Stimulated activated CD4-positive, alpha-beta T cell treated with anti-CD3 and anti-CD28 coated beads, Interleukin-1b, Interleukin-23, amount 100 ng/mL, for 24 hours (primary cell): ENCODE data around the gene EFHC2.
"Not testable (repeated sequence)": the region's sequence is repeated elsewhere in the genome, so short reads cannot be mapped to it uniquely, and the experiment has no call there.

Experiments used
- DNase-seq, 4 experiments: peaks; one replicate each; pipeline ENCODE4 v3.0.0-alpha.2; 2020; ENCODE audit warnings: low read depth in 4 of 4, low spot score in 1 of 4

EFHC2 gene

GRCh38 chrX:44234116-44234515 lies 109.4 kb downstream of the EFHC2 start:
- DNase-seq: no peak

DNA sequence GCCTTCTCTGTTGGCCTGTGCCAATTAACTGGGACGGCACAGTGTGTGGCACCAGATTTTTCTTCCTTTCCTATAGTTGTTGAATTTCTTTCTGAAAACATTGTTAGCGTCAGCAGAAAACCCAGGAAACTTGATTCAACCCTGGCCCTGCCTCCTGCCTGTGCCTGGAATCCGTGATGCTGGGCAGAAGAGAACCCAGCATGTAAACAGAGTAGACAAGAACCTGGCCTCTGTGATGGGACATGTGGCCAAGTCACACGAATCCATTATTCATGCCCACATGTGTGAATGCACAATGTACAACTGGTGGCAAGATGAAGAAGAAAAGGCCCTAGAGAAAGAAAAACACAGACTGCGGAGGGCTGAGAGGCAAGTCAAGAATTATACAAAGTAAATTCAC lies 111.4 kb downstream of the EFHC2 start:
- DNase-seq: no peak

DNA sequence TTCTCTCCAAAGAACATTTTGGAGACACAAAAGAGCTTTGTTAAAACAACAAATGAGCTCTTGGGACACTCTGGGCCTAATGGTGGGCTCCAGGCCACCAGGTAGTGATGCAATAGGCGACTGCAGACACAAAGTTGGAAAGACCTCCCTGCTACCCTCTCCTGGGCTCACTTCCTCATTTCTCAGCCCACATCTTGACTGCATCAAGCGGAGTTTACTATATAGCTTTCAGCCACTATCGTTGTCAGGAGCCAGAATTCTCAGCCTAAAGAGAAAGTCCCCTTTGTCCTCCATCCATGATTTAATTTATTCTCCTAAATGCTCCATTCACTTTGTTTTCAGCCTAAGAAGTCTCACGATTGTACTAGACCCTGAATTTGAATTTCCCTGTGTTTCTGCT lies 114.9 kb downstream of the EFHC2 start:
- no peak for DNase-seq

GRCh38 chrX:44227991-44228390 lies 115.5 kb downstream of the EFHC2 start:
- DNase-seq: no peak

- DNase-seq: no peak
Measured at GRCh38 chrX:44225667-44226066, 117.8 kb downstream of the EFHC2 start.

DNA sequence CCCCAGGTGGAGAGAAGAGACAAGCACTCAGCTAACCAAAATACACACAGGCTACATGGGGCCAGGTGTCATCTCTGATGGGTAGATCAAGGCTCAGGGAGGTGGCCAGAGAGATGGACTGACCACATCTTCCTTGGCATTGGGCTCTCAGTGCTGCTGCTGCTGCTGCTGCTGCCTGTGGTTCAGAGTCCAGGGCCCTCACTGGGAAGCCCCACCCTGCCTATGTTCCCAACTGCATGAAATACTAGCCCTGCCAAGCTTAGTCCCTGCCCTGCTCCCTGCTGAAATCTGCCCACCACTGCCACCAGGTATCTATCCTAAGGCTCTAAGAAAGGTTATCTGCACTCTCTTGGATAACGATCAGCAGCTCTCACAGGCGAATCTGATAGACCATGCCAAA lies 118.7 kb downstream of the EFHC2 start:
- DNase-seq: no peak

DNA sequence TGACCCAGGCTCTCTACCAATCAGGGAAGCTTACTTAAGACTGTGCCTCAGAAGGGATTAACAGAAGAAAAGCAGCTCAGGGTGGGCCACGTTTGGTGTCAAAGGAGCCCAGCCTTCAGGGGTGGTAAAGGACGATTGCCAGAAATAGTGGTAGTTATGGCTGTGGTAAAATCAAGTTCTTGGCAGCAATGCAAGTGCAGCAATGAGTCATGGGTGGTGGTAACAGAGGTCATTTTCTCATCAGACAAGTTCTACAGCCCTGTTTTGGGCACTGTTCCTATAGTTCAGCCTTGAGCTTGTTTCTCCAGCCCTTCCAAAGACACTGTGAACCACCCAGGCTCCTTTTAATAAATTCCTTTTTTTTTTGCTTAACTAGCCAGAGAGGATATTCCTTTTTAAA lies 120.3 kb downstream of the EFHC2 start:
- no peak for DNase-seq

DNA sequence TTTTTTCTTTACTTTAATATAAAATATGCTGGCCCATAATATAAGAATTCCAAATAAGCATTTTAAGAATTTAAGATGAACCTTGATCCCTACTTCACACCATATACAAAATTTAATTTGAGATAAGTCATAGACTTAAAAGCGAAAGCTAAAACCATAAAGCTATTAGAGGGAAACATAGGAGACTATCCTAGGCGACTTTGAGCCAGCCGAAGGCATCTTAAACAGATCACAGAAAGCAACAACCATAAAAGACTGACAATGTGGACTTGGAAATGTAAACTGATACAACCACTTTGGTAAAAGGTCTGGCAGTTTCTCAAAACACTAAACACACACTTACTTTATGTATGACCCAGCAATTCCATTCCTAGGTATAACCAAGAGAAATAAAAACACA lies 125.0 kb downstream of the EFHC2 start:
- DNase-seq: no peak

DNA sequence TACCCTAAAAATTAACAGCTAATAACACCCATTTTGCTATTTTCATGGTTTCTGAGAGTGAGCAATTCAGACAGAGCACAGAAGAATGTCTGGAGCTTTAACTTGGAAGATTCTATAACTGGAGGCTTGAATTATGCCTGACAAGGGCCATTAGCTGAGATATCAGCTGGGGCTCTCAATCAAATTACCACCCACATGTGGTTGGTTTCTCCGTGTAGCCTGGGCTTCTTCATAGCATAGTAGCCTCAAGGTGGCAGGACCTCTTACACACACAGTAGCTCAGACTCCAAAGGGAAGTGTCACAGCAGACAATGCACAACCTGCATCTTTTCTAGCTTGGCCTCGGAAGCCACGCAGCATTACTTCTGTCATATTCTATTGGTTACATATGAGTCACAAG lies 127.3 kb downstream of the EFHC2 start:
- no peak for DNase-seq

DNA sequence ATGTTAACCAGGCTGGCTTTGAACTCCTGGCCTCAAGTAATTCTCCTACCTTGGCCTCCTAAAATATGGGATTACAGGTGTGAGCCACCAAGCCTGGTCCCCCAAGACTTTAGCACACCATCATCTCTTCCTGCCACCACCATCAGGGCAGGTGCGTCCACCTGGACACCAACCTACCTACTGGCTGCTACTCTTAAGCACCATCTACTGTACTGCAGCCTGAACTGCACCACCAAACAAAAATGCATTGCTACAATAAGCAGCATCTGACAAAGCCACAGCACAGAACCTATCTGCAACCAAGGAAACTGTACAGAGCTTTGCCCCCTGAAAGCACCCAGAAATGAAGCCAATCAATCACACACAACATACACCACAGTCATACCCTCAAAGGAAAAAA lies 139.7 kb downstream of the EFHC2 start:
- DNase-seq: no peak

DNA sequence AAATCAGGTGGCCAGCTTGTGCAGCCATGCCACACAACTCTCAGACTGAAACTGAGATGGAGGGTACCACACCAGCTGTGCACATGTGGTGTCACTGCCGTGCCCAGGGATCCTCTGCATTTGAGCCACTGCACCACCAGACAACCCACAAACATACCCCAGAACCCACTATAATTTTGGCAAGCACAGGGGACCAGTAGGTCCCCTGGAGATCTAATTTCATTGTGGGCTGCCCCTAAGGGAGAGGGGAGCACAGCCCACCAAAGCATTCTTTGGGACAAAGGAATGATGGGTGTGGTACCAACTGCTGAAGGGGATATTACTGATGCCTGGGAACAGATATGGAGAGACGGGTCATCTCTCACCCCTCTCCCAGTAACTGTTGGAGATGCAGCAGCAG lies 140.9 kb downstream of the EFHC2 start:
- DNase-seq: no peak

DNA sequence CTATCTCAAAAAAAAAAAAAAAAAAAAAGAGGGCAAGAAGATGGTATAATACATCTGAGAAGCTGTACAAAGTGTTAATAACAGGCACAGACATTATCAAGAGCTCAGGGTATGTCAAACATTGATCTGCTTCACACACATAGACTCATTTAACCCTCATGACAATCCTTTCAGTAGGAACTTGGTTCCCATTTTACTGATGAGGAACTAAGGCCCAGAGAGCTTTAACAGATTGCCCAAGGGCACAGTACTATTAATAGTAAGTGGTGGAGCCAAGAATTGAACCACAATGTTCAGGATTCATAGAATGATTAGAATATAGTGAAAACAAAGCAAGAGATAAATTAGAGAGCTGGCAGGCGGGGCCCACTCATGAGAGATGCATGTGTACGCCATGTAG lies 154.4 kb downstream of the EFHC2 start:
- no peak for DNase-seq

DNA sequence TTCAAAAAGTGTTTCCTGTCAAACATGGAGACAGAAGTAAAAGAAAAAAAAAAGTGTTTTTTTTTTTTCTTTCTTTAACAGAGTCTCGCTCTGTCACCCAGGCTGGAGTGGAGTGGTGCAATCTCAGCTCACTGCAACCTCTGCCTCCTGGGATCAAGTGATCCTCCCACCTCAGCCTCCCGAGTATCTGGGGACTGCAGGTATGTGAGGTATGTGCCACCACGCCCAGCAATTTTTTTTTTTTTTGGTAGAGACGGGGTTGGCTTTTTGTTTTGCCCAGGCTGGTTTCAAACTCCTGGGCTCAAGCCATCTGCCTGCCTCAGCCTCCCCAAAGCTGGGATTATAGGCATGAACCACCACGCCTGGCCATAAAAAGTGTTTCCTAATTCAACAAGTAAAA lies 155.6 kb downstream of the EFHC2 start:
- not testable (repeated sequence) for DNase-seq

GRCh38 chrX:44183329-44183728 lies 160.1 kb downstream of the EFHC2 start:
- DNase-seq: no peak

- no peak for DNase-seq
Measured at GRCh38 chrX:44178274-44179053, 165.0 kb downstream of the EFHC2 start.

GRCh38 chrX:44175455-44175854 lies 168.0 kb downstream of the EFHC2 start:
- no peak for DNase-seq

DNA sequence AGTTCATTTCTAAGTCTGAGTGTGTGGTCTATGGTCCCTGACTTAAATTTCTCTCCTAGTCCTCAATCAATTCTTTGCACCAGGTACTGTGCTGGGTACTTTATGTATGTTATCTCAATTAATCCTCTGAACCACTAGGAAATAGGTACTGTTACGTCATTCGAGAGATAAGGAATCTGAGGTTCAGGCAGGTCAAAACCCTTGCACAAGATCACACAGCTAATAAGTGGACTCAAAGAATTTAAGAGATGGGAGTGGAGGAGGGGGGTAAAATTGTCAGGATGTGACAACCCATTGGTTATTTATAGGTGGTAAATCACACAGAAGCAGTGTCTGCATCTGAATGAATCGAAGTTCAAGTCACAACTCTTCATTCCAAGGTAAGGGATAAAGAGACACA lies 169.4 kb downstream of the EFHC2 start:
- no peak for DNase-seq

- no peak for DNase-seq
Measured at GRCh38 chrX:44173219-44173618, 170.3 kb downstream of the EFHC2 start.

GRCh38 chrX:44167116-44167515 lies 176.4 kb downstream of the EFHC2 start:
- DNase-seq: no peak

DNA sequence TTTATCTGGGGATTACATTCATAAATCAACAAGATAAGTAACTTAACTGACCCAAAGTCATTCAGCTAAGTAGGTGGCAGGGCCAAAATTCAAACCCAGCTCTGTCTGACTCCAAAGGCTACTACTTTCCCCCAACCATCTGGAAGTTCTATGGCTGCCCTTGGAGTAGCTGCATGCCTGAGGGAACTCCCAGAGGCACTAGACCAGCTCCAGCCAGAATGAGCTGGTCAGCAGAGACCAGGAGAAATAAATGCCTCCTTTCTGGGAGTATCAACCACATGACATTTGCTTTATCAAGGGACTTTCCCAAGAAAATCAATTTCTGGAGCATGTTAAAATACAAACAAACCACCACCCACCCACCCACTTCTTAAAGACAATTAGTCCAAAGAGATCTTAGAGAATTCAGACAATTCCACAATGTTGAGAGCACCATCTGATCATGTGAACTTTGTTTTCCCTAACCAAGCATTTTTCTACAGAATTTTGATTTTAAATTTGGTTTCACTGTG lies 180.5 kb downstream of the EFHC2 start:
- DNase-seq: no peak

DNA sequence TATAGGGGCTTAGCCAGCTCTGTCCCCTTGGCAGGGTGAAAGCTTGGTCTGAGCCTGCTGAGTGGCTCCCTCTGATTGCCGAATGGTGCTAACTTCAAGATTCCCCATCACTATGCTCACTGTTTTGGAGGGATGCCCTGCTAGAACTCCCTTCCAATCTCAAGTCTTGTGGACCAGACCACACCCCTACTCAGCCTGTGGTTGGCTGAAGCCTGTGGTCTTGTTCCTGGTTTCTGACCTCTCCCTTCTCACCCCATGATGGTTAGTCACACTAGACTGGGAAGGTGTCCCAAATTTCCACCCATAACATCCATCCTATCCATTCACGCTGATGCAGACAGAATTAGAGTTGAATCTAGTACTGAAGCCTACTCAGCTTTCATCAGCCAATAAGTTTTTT lies 185.6 kb downstream of the EFHC2 start:
- no peak for DNase-seq

- no peak for DNase-seq
Measured at GRCh38 chrX:44157283-44157682, 186.2 kb downstream of the EFHC2 start.

GRCh38 chrX:44156726-44157125 lies 186.7 kb downstream of the EFHC2 start:
- no peak for DNase-seq
